RWPE1 (cell line): ENCODE measurements around the gene GP1BB.

Source experiments
- CTCF ChIA-PET: fragments of 350-600 bp; sonication (Branson Sonifier 250); formaldehyde crosslinking; extraction: SDS; loops from one replicate; lab custom pipeline; 2021; lab: Yijun Ruan, JAX
- POLR2A ChIA-PET: fragments of 400-600 bp; formaldehyde crosslinking; extraction: SDS; loops from one replicate; lab custom pipeline; 2020; ENCODE audit warnings: antibody characterized with exemption; ENCODE audit not compliant: low non-redundant PET; lab: Yijun Ruan, JAX
- DNase-seq: peaks from one replicate; pipeline ENCODE4 v3.0.0; 2012; ENCODE audit warnings: low spot score
- H3K27ac ChIP-seq: fragments of 450-650 bp; 2 replicates; pipeline ENCODE4 v1.5.1; 2017
- TF ChIP-seq, protein P1 (sequence below): fragments of 450-650 bp; conservative IDR thresholded peaks from 2 replicates; pipeline ENCODE4 v1.5.1; 2017; ENCODE audit warnings: low read depth, mild to moderate bottlenecking

The GP1BB gene

DNA sequence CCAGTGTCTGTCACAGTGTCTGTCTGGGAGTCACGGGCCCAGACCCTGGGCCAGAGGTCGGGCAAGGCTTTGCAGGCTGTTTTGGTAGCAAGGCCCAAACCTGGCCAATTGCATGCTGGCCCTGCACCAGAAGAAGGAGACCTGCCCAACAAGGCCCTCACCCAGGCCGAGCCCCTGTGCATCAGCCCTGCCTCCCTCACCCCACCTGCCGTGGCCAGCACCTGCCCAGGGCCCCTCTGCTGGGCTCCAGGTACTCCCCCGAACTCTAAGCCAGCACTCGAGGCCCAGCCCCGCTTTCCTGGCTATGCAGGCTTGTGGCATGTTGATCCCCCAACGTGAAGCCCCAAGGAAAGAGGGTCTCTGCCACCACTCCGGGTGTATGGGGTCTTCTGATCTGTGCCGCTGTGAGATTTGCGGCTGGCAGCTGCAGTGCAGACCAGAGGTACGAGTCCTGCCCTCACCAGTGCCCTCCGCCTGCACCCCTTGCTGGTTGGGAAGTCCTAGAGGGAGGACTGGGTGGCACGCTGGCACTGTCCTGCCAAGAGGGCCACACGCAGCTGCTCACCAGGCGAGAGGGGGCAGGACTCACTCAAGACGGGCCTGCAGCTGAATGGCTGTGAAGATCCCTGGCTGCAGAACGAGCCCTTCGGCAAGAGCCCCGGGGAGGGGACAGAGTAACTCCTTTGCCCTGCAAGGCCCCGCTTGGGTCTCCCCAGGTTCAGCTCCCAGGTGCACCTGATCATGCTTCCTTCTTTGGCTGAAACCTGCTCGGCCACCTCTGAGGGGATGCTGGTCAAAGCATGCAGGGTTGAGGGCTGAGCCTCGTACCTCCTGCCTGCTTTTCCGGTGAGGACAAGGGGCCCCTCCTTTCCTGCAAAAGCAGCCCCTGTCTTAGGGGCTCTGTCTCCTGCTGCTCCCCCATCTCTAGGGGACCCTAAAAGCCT is 15.7 kb upstream of the GP1BB start:
- TF ChIP-seq, protein P1, sequence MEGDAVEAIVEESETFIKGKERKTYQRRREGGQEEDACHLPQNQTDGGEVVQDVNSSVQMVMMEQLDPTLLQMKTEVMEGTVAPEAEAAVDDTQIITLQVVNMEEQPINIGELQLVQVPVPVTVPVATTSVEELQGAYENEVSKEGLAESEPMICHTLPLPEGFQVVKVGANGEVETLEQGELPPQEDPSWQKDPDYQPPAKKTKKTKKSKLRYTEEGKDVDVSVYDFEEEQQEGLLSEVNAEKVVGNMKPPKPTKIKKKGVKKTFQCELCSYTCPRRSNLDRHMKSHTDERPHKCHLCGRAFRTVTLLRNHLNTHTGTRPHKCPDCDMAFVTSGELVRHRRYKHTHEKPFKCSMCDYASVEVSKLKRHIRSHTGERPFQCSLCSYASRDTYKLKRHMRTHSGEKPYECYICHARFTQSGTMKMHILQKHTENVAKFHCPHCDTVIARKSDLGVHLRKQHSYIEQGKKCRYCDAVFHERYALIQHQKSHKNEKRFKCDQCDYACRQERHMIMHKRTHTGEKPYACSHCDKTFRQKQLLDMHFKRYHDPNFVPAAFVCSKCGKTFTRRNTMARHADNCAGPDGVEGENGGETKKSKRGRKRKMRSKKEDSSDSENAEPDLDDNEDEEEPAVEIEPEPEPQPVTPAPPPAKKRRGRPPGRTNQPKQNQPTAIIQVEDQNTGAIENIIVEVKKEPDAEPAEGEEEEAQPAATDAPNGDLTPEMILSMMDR = no peak
- CTCF ChIA-PET = no interaction called here
- POLR2A ChIA-PET = no interaction called here
- H3K27ac ChIP-seq = no peak overlapping the region
- no peak for DNase-seq

DNA sequence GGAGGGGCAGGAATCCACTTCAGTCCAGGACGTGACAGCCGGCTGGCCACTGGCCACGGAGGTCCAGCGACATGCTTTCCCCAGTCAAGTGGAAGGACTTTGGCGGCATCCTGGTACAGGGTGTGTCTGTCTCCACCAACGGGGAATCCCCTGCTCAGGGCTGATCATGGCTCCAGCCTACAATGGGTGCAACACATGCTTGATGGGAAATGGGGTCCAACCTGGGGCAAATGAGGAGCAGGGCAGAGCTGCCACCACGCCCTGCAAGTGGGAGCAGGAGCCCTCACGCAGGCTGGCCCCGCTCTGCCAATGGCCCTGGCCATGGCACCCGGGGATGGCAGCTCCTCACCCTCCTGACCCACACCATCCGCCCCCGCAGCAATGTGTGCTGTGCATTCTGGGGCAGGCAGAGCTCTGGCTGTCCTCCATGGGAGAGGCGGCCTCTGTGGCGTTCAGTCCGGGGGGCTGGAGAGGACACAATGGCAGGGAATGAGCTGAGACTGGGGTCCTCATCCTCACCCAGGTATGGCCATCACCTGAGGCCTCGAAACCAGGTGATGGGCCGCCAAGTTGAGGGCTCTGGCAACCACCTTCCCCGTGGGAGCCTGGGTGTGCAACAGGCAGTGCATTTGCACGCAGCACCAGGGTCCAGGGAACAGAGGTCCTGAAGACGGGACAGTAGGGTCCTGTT is 14.9 kb upstream of the GP1BB start:
- TF ChIP-seq, protein P1 = no peak
- ChIA-PET CTCF (no interaction called here), POLR2A (no interaction called here)
- no peak for DNase-seq
- H3K27ac ChIP-seq = no peak overlapping the region

DNA sequence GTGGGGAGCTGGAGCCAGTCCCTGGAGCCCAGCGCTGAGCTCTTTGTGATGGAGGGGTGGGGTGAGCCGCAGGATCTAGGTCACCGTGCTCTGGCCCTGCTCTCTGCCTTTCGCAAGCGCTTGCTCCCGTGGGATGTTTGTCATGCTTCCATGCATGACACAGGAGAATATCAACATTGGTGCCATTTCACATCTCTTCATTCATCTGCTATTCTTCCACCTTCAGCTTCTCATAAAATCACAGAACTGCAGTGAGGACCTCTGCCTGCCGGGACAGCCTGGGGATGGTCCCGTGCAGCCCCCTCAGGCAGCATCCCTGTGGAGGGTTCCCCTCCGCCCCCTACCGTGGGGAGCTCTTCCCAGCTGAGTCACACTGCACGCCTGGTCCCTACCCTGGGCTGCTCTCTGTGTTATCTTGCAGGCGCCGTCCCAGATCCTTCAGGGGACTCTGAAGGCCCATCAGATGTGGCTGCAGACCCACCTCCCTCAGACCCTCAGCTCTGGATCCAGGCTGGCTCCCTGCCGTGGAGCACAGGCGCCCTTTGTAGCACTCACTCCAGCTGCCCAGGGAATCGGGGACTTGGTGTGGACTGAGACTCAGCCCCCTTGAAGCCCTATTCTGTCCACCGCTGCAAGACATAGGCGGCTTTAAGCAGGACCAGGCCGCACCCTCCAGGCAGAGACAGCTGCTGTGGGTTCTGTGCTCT is 14.1 kb upstream of the GP1BB start:
- ChIA-PET POLR2A (no interaction called here), CTCF (interaction anchor here (0.8 kb wide), 1 partner anchor 29 kb away, joined by 4 read pairs; no protein-coding TSS in a partner anchor)
- no peak for DNase-seq
- H3K27ac ChIP-seq = no peak overlapping the region
- TF ChIP-seq, protein P1 = no peak

DNA sequence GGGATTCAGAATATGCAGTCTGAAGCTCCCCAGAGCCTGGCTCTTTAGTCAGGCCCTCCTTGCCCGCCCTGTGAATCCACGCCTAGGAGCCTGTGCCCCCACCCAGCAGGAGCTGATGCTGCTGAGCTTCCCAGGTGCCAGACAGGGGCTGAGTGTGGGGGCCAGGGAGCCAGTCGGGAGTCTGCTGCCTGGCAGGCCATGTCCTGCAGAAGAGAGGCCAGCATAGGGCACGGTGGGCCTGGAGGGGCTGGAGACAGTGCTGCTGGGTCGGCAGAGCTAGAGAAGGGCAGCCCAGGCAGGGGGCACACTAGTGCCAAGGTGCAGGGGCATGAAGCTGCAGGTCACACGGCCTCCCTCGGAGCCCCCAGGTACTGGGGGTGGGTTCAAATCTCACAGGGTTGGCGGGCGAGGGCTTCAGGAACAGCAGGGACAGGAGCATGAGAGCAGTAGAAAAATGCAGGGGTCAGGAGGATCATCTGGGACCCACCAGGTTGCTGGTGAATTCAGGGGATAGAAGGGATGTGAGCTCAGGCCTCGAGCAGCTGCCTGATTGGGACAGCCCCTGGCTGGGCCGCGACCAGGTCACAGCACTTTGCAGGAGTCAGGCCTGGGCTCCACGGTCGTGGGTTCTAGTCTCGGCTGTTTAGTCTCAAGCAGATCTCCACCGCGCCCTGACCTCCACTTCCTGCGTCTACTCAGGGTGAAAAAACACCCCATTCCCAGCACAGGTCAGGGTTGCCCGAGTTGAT is 13.1 kb upstream of the GP1BB start:
- CTCF ChIA-PET = interaction anchor here (0.8 kb wide), 1 partner anchor 30 kb away, joined by 4 read pairs; no protein-coding TSS in a partner anchor
- POLR2A ChIA-PET = no interaction called here
- TF ChIP-seq, protein P1 = no peak
- DNase-seq = no peak
- no peak overlapping the region for H3K27ac ChIP-seq

DNA sequence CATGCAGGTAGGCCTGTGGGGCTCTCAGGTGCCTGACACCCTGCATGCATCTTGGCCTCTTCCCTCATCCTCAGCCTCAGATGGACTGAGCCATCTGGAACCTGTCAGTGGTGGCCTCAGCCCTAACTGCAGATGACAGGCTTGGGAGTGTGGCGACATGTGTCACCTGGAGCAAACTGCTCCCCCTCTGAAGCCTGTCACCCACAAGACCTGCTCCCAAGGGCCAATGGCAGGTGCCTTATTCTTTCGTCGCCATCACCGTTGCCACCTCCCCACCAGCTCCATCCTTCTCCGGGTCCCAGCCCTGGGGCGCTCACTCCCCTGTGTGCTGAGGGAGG is 12.6 kb upstream of the GP1BB start:
- ChIA-PET CTCF (no interaction called here), POLR2A (no interaction called here)
- DNase-seq = no peak

More for the DNA sequence above, 12.6 kb upstream of the GP1BB start:
- H3K27ac ChIP-seq = no peak overlapping the region
- TF ChIP-seq, protein P1 = no peak
